HepG2 (cell line): ENCODE results near the gene ASIC3. TPM values are rescaled to one million over a fixed set of nuclear protein-coding genes. Genes with fewer than 3 reads are reported as not detected.

Source experiments
- HDAC2 ChIP-seq: sonication (generic); formaldehyde crosslinking; IDR thresholded peaks from 2 replicates; pipeline ENCODE4 v1.4.0; 2020; ENCODE audit warnings: missing genetic modification reagents
- KLF12 ChIP-seq: sonication (generic); formaldehyde crosslinking; IDR thresholded peaks from 2 replicates; pipeline ENCODE4 v1.4.0; 2020; ENCODE audit warnings: missing genetic modification reagents, borderline replicate concordance
- MTA1 ChIP-seq: sonication (generic); formaldehyde crosslinking; IDR thresholded peaks from 2 replicates; pipeline ENCODE4 v1.4.0; 2020; ENCODE audit warnings: missing genetic modification reagents, mild to moderate bottlenecking, borderline replicate concordance
- NFE2L1 ChIP-seq: sonication (generic); formaldehyde crosslinking; IDR thresholded peaks from 2 replicates; pipeline ENCODE4 v1.4.0; 2020; ENCODE audit warnings: missing genetic modification reagents, mild to moderate bottlenecking, borderline replicate concordance
- NFYC ChIP-seq: IDR thresholded peaks from 2 replicates; pipeline ENCODE4 v1.6.1; 2016; ENCODE audit warnings: missing genetic modification reagents, missing compliant biosample characterization
- SIX1 ChIP-seq: sonication (generic); formaldehyde crosslinking; IDR thresholded peaks from 2 replicates; pipeline ENCODE4 v1.4.0; 2020; ENCODE audit warnings: missing genetic modification reagents, borderline replicate concordance
- TBP ChIP-seq: sonication (generic); formaldehyde crosslinking; IDR thresholded peaks from 2 replicates; pipeline ENCODE4 v1.5.0; 2020; ENCODE audit warnings: missing genetic modification reagents
- ZBTB1 ChIP-seq: sonication (generic); formaldehyde crosslinking; IDR thresholded peaks from 2 replicates; pipeline ENCODE4 v1.4.0; 2020; ENCODE audit warnings: missing genetic modification reagents, borderline replicate concordance
- ZBTB7B ChIP-seq: sonication (generic); formaldehyde crosslinking; IDR thresholded peaks from 2 replicates; pipeline ENCODE4 v1.4.0; 2020; ENCODE audit warnings: missing genetic modification reagents
- ZNF333 ChIP-seq: sonication (generic); formaldehyde crosslinking; IDR thresholded peaks from 2 replicates; pipeline ENCODE4 v1.4.0; 2020; ENCODE audit warnings: mild to moderate bottlenecking, missing genetic modification reagents, borderline replicate concordance
- ZNF441 ChIP-seq: sonication (generic); formaldehyde crosslinking; IDR thresholded peaks from 2 replicates; pipeline ENCODE4 v1.7.0; 2021; ENCODE audit warnings: missing genetic modification reagents, borderline replicate concordance
- ZNF451 ChIP-seq: sonication (generic); formaldehyde crosslinking; IDR thresholded peaks from 2 replicates; pipeline ENCODE4 v1.5.0; 2020; ENCODE audit warnings: mild to moderate bottlenecking, missing genetic modification reagents
- ZNF577 ChIP-seq: sonication (generic); formaldehyde crosslinking; IDR thresholded peaks from 2 replicates; pipeline ENCODE4 v1.4.0; 2020; ENCODE audit warnings: mild to moderate bottlenecking, low read depth, missing genetic modification reagents, borderline replicate concordance
- ZNF747 ChIP-seq: sonication (generic); formaldehyde crosslinking; IDR thresholded peaks from 2 replicates; pipeline ENCODE4 v1.8.1; 2023; ENCODE audit warnings: missing genetic modification reagents, mild to moderate bottlenecking, borderline replicate concordance
- ZNF768 ChIP-seq: sonication (generic); formaldehyde crosslinking; IDR thresholded peaks from 2 replicates; pipeline ENCODE4 v1.4.0; 2020; ENCODE audit warnings: missing genetic modification reagents
- ZNF879 ChIP-seq: sonication (generic); formaldehyde crosslinking; IDR thresholded peaks from 2 replicates; pipeline ENCODE4 v1.8.1; 2023; ENCODE audit warnings: missing genetic modification reagents
- ZSCAN20 ChIP-seq: sonication (generic); formaldehyde crosslinking; IDR thresholded peaks from 2 replicates; pipeline ENCODE4 v1.4.0; 2020; ENCODE audit warnings: missing genetic modification reagents, mild to moderate bottlenecking, borderline replicate concordance
- polyA plus RNA-seq, 8 experiments: library from polyadenylated mRNA; depleted of rRNA in 3 of 8; stranded (reverse) in 7 of 8; unstranded in 1 of 8; fragments of >200 nt; fragmentation: Illumina TruSeq in 4 of 8; extraction: Trizol in 4 of 8; gene quantifications; 2 replicates each; pipeline versions ENCODE4 v1.2.1 to v1.2.3, GENCODE V29; 2011 to 2016; ENCODE audit warnings: low read depth in 4 of 8, missing spikeins in 1 of 8, mixed read lengths in 1 of 8; ENCODE audit not compliant: insufficient read depth in 1 of 8
- total RNA-seq, 5 experiments: library from RNA; depleted of rRNA; stranded (reverse); fragments of >200 nt; fragmentation: Illumina TruSeq; extraction: Trizol; gene quantifications; 2 replicates each; pipeline ENCODE4 v1.2.3, GENCODE V29; 2016; ENCODE audit warnings: low read depth in 1 of 5
- TF ChIP-seq, protein P1 (sequence below): sonication (generic); formaldehyde crosslinking; IDR thresholded peaks from 2 replicates; pipeline ENCODE4 v1.5.1; 2020; ENCODE audit warnings: missing genetic modification reagents, mild to moderate bottlenecking, borderline replicate concordance
- TF ChIP-seq, protein P2 (sequence below): sonication (generic); formaldehyde crosslinking; IDR thresholded peaks from 2 replicates; pipeline ENCODE4 v1.4.0; 2020; ENCODE audit warnings: missing genetic modification reagents
- TF ChIP-seq, protein P3 (sequence below): sonication (generic); formaldehyde crosslinking; IDR thresholded peaks from 2 replicates; pipeline ENCODE4 v1.4.0; 2020; ENCODE audit warnings: mild to moderate bottlenecking, low read depth, missing genetic modification reagents
- TF ChIP-seq, protein P4 (sequence below): sonication (generic); formaldehyde crosslinking; IDR thresholded peaks from 2 replicates; pipeline ENCODE4 v1.4.0; 2020; ENCODE audit warnings: low read depth, mild to moderate bottlenecking, missing genetic modification reagents
- TF ChIP-seq, protein P5 (sequence below): IDR thresholded peaks from 2 replicates; pipeline ENCODE4 v1.6.1; 2016; ENCODE audit warnings: missing biosample characterization, missing genetic modification reagents, low read depth
- TF ChIP-seq, protein P6 (sequence below): IDR thresholded peaks from 2 replicates; pipeline ENCODE4 v1.6.1; 2016

Gene ASIC3
- total and polyA plus RNA-seq, 2 of the 13 experiments (the other 11 are each of a cell fraction or from before 2014, with no cell fraction given): 0.51 TPM; not detected in 1

DNA sequence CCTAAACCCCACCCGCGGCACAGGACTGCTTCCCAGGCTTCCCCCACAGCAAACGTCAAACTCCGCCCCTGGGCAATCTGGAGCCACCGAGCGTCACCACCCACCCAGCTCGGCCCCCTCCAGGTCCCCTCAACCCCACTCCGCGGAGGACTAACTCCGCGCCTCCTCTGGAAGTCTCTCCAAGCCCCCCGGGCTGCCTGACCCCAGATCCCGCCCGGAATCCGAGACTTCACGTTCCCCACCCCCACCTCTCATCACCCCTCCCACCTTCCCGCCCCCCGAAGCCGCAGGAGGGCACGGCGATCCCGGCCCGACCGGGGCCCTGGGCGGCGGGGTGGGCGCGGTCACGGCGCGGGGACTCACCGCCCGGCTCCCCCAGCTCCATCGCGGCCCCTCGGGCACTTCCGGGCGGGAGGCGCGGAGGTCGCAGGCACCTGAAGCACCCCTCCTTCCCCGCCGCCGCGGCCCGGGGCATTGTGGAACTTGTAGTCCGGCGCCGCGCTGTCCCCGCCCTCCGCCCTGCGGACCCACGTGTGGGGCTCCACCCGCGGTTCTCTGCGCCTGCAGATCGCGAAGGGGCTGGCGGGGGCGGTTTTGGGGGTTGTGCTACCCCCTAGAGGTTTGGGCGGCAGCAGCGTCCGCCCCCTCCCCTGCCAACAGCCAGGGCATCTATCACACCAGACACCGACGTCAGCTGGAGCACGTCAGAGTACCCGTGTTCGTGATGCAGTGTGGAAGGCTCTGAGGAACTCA lies 34.9 kb downstream of the ASIC3 start, which contains the start of gene TMUB1 (continued):
- TF ChIP-seq, protein P1, sequence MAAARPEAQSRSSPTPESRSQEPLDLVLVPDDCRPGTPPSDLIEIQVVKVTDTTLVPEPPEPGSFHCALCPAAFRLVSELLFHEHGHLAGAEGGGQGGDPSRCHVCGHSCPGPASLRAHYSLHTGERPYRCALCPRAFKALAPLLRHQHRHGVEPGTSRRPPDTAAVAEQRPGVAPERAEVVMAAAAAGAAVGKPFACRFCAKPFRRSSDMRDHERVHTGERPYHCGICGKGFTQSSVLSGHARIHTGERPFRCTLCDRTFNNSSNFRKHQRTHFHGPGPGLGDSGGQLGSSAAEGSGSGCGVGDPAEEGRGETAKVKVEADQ (CRISPR knock-in tag): no peak
- no peak for TF ChIP-seq HDAC2 (CRISPR knock-in tag)
- TF ChIP-seq, protein P2, sequence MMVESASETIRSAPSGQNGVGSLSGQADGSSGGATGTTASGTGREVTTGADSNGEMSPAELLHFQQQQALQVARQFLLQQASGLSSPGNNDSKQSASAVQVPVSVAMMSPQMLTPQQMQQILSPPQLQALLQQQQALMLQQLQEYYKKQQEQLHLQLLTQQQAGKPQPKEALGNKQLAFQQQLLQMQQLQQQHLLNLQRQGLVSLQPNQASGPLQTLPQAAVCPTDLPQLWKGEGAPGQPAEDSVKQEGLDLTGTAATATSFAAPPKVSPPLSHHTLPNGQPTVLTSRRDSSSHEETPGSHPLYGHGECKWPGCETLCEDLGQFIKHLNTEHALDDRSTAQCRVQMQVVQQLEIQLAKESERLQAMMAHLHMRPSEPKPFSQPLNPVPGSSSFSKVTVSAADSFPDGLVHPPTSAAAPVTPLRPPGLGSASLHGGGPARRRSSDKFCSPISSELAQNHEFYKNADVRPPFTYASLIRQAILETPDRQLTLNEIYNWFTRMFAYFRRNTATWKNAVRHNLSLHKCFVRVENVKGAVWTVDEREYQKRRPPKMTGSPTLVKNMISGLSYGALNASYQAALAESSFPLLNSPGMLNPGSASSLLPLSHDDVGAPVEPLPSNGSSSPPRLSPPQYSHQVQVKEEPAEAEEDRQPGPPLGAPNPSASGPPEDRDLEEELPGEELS (CRISPR knock-in tag): no peak
- no peak for TF ChIP-seq ZNF333
- TF ChIP-seq NFE2L1 (CRISPR knock-in tag): no peak
- TF ChIP-seq KLF12 (CRISPR knock-in tag): no peak
- no peak for TF ChIP-seq ZBTB1 (CRISPR knock-in tag)
- no peak for TF ChIP-seq SIX1 (CRISPR knock-in tag)
- TF ChIP-seq ZNF577 (CRISPR knock-in tag): no peak
- TF ChIP-seq ZSCAN20: no peak
- TF ChIP-seq ZNF747: no peak
- TF ChIP-seq ZNF768 (CRISPR knock-in tag): no peak
- TF ChIP-seq, protein P3, sequence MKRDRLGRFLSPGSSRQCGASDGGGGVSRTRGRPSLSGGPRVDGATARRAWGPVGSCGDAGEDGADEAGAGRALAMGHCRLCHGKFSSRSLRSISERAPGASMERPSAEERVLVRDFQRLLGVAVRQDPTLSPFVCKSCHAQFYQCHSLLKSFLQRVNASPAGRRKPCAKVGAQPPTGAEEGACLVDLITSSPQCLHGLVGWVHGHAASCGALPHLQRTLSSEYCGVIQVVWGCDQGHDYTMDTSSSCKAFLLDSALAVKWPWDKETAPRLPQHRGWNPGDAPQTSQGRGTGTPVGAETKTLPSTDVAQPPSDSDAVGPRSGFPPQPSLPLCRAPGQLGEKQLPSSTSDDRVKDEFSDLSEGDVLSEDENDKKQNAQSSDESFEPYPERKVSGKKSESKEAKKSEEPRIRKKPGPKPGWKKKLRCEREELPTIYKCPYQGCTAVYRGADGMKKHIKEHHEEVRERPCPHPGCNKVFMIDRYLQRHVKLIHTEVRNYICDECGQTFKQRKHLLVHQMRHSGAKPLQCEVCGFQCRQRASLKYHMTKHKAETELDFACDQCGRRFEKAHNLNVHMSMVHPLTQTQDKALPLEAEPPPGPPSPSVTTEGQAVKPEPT: no peak
- TF ChIP-seq ZNF451 (CRISPR knock-in tag): no peak
- TF ChIP-seq ZBTB7B (CRISPR knock-in tag): no peak
- no peak for TF ChIP-seq TBP (CRISPR knock-in tag)
- no peak for TF ChIP-seq NFYC (CRISPR knock-in tag)
- TF ChIP-seq, protein P4, sequence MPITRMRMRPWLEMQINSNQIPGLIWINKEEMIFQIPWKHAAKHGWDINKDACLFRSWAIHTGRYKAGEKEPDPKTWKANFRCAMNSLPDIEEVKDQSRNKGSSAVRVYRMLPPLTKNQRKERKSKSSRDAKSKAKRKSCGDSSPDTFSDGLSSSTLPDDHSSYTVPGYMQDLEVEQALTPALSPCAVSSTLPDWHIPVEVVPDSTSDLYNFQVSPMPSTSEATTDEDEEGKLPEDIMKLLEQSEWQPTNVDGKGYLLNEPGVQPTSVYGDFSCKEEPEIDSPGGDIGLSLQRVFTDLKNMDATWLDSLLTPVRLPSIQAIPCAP (CRISPR knock-in tag): no peak
- TF ChIP-seq MTA1 (CRISPR knock-in tag): peak; percentile 63; the same call in 1 of the 2 replicates
- no peak for TF ChIP-seq ZNF441 (CRISPR knock-in tag)
- TF ChIP-seq, protein P5, sequence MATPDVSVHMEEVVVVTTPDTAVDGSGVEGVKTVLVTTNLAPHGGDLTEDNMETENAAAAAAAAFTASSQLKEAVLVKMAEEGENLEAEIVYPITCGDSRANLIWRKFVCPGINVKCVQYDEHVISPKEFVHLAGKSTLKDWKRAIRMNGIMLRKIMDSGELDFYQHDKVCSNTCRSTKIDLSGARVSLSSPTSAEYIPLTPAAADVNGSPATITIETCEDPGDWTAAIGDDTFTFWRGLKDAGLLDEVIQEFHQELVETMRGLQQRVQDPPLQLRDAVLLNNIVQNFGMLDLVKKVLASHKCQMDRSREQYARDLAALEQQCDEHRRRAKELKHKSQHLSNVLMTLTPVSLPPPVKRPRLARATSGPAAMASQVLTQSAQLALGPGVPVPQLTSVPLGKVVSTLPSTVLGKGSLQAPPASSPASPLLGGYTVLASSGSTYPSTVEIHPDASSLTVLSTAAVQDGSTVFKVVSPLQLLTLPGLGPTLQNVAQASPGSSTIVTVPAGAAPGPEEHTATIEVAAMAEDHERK (CRISPR knock-in tag): peak; percentile 69
- no peak for TF ChIP-seq ZNF879 (CRISPR knock-in tag)
- TF ChIP-seq, protein P6, sequence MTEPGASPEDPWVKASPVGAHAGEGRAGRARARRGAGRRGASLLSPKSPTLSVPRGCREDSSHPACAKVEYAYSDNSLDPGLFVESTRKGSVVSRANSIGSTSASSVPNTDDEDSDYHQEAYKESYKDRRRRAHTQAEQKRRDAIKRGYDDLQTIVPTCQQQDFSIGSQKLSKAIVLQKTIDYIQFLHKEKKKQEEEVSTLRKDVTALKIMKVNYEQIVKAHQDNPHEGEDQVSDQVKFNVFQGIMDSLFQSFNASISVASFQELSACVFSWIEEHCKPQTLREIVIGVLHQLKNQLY: no peak
